WTC11 (cell line): ENCODE measurements around the gene CLEC4C.
"Not testable (repeated sequence)": the region's sequence is repeated elsewhere in the genome, so short reads cannot be mapped to it uniquely, and the experiment has no call there.

ENCODE experiments used
- ARID4B ChIP-seq: sonication (generic); formaldehyde crosslinking; IDR thresholded peaks from 2 replicates; pipeline ENCODE4 v1.8.0; 2023; ENCODE audit warnings: missing genetic modification reagents, mild to moderate bottlenecking, borderline replicate concordance
- CTCF ChIP-seq: fragments of 200-600 bp; IDR thresholded peaks from 2 replicates; pipeline ENCODE4 v1.8.0; 2022; ENCODE audit warnings: antibody characterized with exemption
- E2F1 ChIP-seq: sonication (generic); formaldehyde crosslinking; IDR thresholded peaks from 2 replicates; pipeline ENCODE4 v1.8.0; 2022; ENCODE audit warnings: mild to moderate bottlenecking, missing genetic modification reagents
- MLX ChIP-seq: sonication (generic); formaldehyde crosslinking; IDR thresholded peaks from 2 replicates; pipeline ENCODE4 v1.8.1; 2023; ENCODE audit warnings: mild to moderate bottlenecking, missing genetic modification reagents, moderate library complexity
- SMAD4 ChIP-seq: sonication (generic); formaldehyde crosslinking; IDR thresholded peaks from 2 replicates; pipeline ENCODE4 v1.8.0; 2022; ENCODE audit warnings: mild to moderate bottlenecking, missing genetic modification reagents
- ZNF281 ChIP-seq: sonication (generic); formaldehyde crosslinking; IDR thresholded peaks from 2 replicates; pipeline ENCODE4 v1.8.0; 2023; ENCODE audit warnings: mild to moderate bottlenecking, missing genetic modification reagents
- ZNF416 ChIP-seq: fragments of 250-450 bp; sonication (Bioruptor Pico); IDR thresholded peaks from 2 replicates; pipeline ENCODE4 v1.9.0; 2021; ENCODE audit warnings: mild to moderate bottlenecking, inconsistent platforms
- ZNF423 ChIP-seq: fragments of 250-450 bp; sonication (Bioruptor Pico); IDR thresholded peaks from 2 replicates; pipeline ENCODE4 v2.1.2; 2022; ENCODE audit warnings: mild to moderate bottlenecking, moderate library complexity

- not testable (repeated sequence) for TF ChIP-seq CTCF; ZNF416 (CRISPR knock-in tag); E2F1 (CRISPR knock-in tag); ARID4B (CRISPR knock-in tag); SMAD4 (CRISPR knock-in tag); ZNF423; MLX (CRISPR knock-in tag); ZNF281 (CRISPR knock-in tag)
Observed at GRCh38 chr12:7730984-7731383, 16.2 kb downstream of the CLEC4C start.
